ENCODE data around the gene PCSK7. TPM values are rescaled to one million over a fixed set of nuclear protein-coding genes. Genes with fewer than 3 reads are reported as not detected.

Gene PCSK7
- total and polyA plus RNA-seq, 2 of the 4 experiments (the other 2 are of a cell fraction): 35.8 to 54.3 TPM

DNA sequence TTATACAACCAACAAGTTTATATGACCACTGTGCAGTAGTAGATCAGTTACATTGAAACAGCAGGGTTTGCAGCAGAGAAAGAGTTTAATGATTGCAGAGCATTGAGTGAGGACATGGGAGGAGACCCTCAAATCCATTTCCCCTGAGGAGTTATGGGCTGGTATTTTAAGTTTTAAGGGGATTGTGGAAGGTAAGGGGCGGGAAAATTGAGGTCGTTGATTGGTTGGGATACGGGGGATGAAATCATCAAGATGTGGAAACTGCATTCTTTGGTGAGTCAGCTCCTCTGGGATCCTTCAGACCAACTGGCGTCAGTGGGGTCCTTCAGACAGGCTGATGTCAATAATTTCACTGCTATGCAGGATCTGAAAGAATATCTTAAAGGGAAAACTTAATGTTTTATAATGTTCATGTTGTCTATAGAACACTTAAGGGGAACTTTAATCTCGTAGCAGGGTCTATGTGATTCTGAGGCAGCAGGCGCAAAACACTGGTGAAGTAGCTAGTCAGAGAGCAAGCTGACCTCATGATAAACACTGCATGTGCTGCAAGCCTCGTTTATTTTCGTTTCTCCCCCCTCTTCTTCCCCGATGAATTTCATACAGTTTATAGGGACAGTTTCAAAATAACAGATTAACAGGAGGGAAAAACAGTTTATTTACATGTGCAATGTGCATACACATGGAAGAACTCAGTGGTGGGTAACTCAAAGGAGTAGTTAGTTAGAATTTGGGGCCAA lies 41.8 kb upstream of the PCSK7 start:
- peak; percentile 93 for ATAC-seq (ENCODE audit: low read depth)
- CTCF ChIA-PET: interaction anchor here (0.8 to 1.0 kb wide), 3 partner anchors 25 to 42 kb away, joined by 3 read pairs; no protein-coding TSS in a partner anchor
- WGBS, 2 experiments (ENCODE audit: extremely low coverage in 2 of 2, insufficient read length in 1 of 2): 0% methylated on average over 2 of the region's 9 CpGs; no CpG with 5 or more reads in 1 of the 2 experiments
- TF ChIP-seq POLR2A (IDR thresholded peaks at IDR 0.05; ENCODE audit: low read depth, low read length) (no peak), NFE2L2 (IDR thresholded peaks at IDR 0.05; ENCODE audit: low read depth, low read length) (peak; percentile 40; the same call in 1 of the 2 replicates), RAD21 (IDR thresholded peaks at IDR 0.05; ENCODE audit: low read length) (no peak), CHD1 (IDR thresholded peaks at IDR 0.05; ENCODE audit: low read depth, low read length) (no peak), MAZ (IDR thresholded peaks at IDR 0.05; ENCODE audit: borderline replicate concordance, low read depth, low read length) (no peak), FOS (IDR thresholded peaks at IDR 0.05; ENCODE audit: low read depth, low read length) (peak; percentile 84), RCOR1 (IDR thresholded peaks at IDR 0.05; ENCODE audit: insufficient replicate concordance, low read length) (no peak), MAFK (IDR thresholded peaks at IDR 0.05; ENCODE audit: low read depth, low read length) (peak; percentile 40; the same call in 1 of the 2 replicates), RFX5 (IDR thresholded peaks at IDR 0.05; ENCODE audit: low read depth, low read length) (no peak), CEBPB (IDR thresholded peaks at IDR 0.05; ENCODE audit: low read depth, low read length) (peak; percentile 90), SMC3 (IDR thresholded peaks at IDR 0.05; ENCODE audit: low read depth, low read length) (no peak), BHLHE40 (IDR thresholded peaks at IDR 0.05; ENCODE audit: low read depth, low read length) (peak; percentile 84), MXI1 (IDR thresholded peaks at IDR 0.05; ENCODE audit: borderline replicate concordance, low read depth, low read length) (peak; percentile 61)
- TF ChIP-seq, protein P1, sequence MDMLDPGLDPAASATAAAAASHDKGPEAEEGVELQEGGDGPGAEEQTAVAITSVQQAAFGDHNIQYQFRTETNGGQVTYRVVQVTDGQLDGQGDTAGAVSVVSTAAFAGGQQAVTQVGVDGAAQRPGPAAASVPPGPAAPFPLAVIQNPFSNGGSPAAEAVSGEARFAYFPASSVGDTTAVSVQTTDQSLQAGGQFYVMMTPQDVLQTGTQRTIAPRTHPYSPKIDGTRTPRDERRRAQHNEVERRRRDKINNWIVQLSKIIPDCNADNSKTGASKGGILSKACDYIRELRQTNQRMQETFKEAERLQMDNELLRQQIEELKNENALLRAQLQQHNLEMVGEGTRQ (IDR thresholded peaks at IDR 0.05; ENCODE audit: low read depth, low read length): no peak
- TF ChIP-seq, protein P2, sequence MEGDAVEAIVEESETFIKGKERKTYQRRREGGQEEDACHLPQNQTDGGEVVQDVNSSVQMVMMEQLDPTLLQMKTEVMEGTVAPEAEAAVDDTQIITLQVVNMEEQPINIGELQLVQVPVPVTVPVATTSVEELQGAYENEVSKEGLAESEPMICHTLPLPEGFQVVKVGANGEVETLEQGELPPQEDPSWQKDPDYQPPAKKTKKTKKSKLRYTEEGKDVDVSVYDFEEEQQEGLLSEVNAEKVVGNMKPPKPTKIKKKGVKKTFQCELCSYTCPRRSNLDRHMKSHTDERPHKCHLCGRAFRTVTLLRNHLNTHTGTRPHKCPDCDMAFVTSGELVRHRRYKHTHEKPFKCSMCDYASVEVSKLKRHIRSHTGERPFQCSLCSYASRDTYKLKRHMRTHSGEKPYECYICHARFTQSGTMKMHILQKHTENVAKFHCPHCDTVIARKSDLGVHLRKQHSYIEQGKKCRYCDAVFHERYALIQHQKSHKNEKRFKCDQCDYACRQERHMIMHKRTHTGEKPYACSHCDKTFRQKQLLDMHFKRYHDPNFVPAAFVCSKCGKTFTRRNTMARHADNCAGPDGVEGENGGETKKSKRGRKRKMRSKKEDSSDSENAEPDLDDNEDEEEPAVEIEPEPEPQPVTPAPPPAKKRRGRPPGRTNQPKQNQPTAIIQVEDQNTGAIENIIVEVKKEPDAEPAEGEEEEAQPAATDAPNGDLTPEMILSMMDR (conservative IDR thresholded peaks at IDR 0.05; ENCODE audit: low read depth, low read length): no peak

More for the DNA sequence above, 41.8 kb upstream of the PCSK7 start:
- peak overlapping the region; percentile 82 for H3K56ac ChIP-seq (ENCODE audit: extremely low read depth, insufficient read depth, low read length)
- H3K27me3 ChIP-seq (ENCODE audit: control insufficient read depth, insufficient read depth, low read length): no peaks in the 10 kb centered on the region
- peak overlapping the region; percentile 48; the same call in 1 of the 2 replicates for H3K18ac ChIP-seq (ENCODE audit: low read depth, low read length)
- no peaks in the 10 kb centered on the region; the same call in 1 of the 2 replicates for H4K20me1 ChIP-seq (ENCODE audit: insufficient read depth, low read length)
- peaks cover 8 to 30% of the 10 kb centered on the region in 2 experiments; a peak in 2 of 4 replicates for H3K79me1 ChIP-seq (ENCODE audit: low read depth in 1 of 2, low read length in 2 of 2)
- peak; percentile 92 for DNase-seq
- peak overlapping the region; percentile 45; the same call in 1 of the 2 replicates for H4K5ac ChIP-seq (ENCODE audit: low read depth, low read length)
- H2AK9ac ChIP-seq (replicated peaks; ENCODE audit: low read depth, low read length, poor library complexity): no peak overlapping the region
- peak overlapping the region; percentile 78 for H2BK20ac ChIP-seq (ENCODE audit: low read depth, low read length)
- peak overlapping the region; percentile 88 for H2BK120ac ChIP-seq (ENCODE audit: low read depth, low read length)
- intact Hi-C loops (cut with micrococcal nuclease) (no loop called here), dilution Hi-C loops (cut with HindIII; ENCODE audit: low sequenced_read_pairs, unreplicated experiment) (no loop called here), in situ Hi-C loops (cut with MboI; ENCODE audit: low sequenced_read_pairs) (no loop called here)
- POLR2A ChIA-PET (ENCODE audit: unreplicated experiment): no interaction called here
- H3K23ac ChIP-seq (ENCODE audit: low read depth, low read length): peak overlapping the region; percentile 71; the same call in 1 of the 2 replicates
- H3K4ac ChIP-seq (ENCODE audit: low read depth, low read length): peak overlapping the region; percentile 66; the same call in 1 of the 2 replicates
- peak overlapping the region; percentile 68 for H2AFZ ChIP-seq (replicated peaks; ENCODE audit: low read length, poor library complexity)
- H3K4me2 ChIP-seq (ENCODE audit: low read depth, low read length): peak overlapping the region; percentile 63
- peak overlapping the region; percentile 91 for H3K27ac ChIP-seq (ENCODE audit: insufficient read depth, low read length)
- H2AK5ac ChIP-seq (ENCODE audit: low read depth, low read length): no peak overlapping the region
- peak overlapping the region; percentile 69; the same call in 1 of the 2 replicates for H4K91ac ChIP-seq (ENCODE audit: insufficient read depth, low read depth, low read length)
- H3K14ac ChIP-seq (replicated peaks; ENCODE audit: low read depth, low read length): 0 out of 2 replicates have a peak overlapping the region, but pooled peaks have one; percentile 51
- peak overlapping the region; percentile 95 for H2BK5ac ChIP-seq (ENCODE audit: low read depth, low read length, poor library complexity, severe bottlenecking)
- no peaks in the 10 kb centered on the region for H3K9me1 ChIP-seq (ENCODE audit: insufficient read depth, low read length)
- peaks cover 4% of the 10 kb centered on the region for H3K4me1 ChIP-seq (ENCODE audit: control insufficient read depth, insufficient read depth, low read length)
- H4K8ac ChIP-seq (ENCODE audit: low read depth in 2 of 2, low read length in 2 of 2): peak overlapping the region; percentile 3 to 89; a peak in 3 of 4 replicates
- peaks cover 4% of the 10 kb centered on the region for H3K36me3 ChIP-seq (ENCODE audit: control insufficient read depth, insufficient read depth, low read length)
- no TSS peak for BruUV-seq (replicated peaks)
- H3K9me3 ChIP-seq (ENCODE audit: control insufficient read depth, insufficient read depth, low read length): no peaks in the 10 kb centered on the region; the same call in 1 of the 2 replicates
- peak overlapping the region; percentile 11; the same call in 1 of the 2 replicates for H3K4me3 ChIP-seq (ENCODE audit: insufficient read depth, low read depth, low read length)
- peak overlapping the region; percentile 27 for H3K9ac ChIP-seq (ENCODE audit: low read depth, low read length)
- H2BK15ac ChIP-seq (ENCODE audit: low read depth, low read length): peak overlapping the region; percentile 85
